Measurements from ENCODE around the gene NEK10.

DNA sequence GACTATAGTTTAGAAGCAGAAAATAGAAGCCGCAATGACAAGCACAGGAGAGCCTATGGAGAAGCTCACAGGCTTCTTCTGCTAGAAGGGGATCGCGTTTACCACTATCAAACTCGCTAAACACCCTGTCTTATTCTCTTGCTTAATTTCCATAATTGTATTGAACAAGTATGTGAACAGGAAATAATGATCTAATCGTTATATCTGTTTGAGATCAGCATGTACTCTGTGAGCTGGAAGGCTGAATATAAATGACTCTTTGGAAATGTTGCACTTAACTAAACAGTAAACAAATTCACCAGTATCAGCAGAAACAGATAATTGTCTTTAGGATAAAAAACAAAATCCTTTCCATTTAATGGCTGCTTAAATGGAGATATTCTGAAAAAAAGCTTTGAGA lies 15.0 kb downstream of the NEK10 start:
- TF ChIP-seq, protein P1, sequence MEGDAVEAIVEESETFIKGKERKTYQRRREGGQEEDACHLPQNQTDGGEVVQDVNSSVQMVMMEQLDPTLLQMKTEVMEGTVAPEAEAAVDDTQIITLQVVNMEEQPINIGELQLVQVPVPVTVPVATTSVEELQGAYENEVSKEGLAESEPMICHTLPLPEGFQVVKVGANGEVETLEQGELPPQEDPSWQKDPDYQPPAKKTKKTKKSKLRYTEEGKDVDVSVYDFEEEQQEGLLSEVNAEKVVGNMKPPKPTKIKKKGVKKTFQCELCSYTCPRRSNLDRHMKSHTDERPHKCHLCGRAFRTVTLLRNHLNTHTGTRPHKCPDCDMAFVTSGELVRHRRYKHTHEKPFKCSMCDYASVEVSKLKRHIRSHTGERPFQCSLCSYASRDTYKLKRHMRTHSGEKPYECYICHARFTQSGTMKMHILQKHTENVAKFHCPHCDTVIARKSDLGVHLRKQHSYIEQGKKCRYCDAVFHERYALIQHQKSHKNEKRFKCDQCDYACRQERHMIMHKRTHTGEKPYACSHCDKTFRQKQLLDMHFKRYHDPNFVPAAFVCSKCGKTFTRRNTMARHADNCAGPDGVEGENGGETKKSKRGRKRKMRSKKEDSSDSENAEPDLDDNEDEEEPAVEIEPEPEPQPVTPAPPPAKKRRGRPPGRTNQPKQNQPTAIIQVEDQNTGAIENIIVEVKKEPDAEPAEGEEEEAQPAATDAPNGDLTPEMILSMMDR (conservative IDR thresholded peaks at IDR 0.05) = no peak
- TF ChIP-seq EZH2 (IDR thresholded peaks at IDR 0.05; ENCODE audit: low read depth) = no peak

Data from PC-9 (cell line).